SHP77 (cell line): ENCODE results near the gene P2RX7.

Experiments
- DNase-seq, 2 experiments: peaks; one replicate each; lab custom pipeline; 2025; lab: John Stamatoyannopoulos, UW

P2RX7 gene

DNA sequence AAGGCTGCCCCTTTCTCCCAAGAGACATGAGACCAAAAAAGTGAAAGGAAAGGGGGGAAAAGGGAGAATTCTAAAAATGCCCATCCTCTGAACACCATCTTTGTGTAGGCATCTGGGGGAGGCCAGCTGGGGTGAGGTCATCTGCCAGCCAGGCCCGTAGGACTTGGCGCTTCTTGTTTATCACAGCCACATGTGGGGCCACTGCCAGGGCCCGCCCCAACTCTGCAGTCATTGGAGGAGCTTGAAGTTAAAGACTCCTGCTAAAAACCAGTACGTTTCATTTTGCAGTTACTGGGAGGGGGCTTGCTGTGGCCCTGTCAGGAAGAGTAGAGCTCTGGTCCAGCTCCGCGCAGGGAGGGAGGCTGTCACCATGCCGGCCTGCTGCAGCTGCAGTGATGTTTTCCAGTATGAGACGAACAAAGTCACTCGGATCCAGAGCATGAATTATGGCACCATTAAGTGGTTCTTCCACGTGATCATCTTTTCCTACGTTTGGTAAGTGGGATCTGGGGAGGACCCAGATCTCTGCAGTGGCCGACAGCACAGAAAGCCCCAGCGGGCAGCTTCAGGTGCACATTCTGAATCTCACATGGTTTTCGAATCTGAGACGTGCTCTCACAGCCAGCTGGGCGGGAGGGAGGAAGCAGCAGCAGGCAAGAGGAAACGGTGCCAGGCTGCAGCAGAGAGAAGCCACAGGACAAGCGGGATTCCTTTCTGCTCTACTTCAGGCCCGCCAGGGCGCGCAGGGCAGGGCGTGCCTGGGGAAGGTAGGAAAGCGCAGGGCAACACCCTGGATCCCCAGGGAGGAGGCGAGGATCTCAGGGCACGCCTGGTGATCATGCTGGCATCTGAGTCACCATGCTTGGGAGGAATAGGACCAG lies at the start of gene P2RX7:
P2RX7 (plus strand) TSS at position 276 of the 881 bp plus-strand sequence; CDS start at position 371, 95 bp downstream.
- DNase-seq: peak; percentile 74 to 76

- DNase-seq: no peak
Measured at GRCh38 chr12:121084229-121084628, 48.4 kb upstream of the P2RX7 start.

- no peak for DNase-seq
Measured at GRCh38 chr12:121085069-121085468, 47.6 kb upstream of the P2RX7 start.

DNA sequence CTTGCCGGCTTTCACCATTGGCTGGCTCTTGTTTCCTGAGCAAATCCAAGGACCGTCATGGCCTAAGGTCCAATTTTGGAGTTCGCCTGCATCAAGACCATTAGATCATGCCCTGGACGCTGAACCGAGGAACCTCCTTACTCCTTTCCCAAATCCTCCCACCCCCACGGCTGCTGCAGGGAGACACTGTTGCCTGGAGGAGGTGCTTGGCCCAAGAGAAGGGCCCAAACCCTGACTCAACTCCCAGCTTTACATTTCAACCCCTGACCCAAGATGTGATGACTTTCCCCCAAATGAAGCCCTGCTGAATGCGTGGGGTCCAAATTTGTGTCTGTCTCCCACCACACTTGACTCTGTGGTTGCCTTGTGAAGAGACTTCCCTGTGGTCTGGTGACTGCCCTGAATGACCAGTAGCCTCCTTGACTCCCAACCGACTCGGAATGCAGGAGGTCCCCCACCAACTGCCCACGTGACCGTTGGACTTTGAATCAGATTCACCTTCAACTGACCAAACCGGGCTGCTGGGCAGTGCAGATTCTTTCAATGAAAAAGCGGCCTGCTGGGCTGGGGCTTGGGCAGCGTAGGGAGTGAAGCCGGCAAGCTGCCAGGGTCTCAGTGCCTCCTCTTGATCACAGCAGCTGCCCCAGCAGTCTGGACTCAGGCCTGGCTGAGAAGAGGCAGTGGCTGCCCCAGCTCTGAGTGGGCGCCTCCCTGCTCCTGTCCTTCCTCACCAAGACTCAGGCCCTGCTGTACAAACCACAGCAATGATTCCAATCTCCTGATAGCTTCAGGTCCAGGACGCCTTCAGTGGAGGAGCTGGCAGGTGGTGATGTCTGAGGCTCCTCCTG lies 46.9 kb upstream of the P2RX7 start:
- DNase-seq: no peak

DNA sequence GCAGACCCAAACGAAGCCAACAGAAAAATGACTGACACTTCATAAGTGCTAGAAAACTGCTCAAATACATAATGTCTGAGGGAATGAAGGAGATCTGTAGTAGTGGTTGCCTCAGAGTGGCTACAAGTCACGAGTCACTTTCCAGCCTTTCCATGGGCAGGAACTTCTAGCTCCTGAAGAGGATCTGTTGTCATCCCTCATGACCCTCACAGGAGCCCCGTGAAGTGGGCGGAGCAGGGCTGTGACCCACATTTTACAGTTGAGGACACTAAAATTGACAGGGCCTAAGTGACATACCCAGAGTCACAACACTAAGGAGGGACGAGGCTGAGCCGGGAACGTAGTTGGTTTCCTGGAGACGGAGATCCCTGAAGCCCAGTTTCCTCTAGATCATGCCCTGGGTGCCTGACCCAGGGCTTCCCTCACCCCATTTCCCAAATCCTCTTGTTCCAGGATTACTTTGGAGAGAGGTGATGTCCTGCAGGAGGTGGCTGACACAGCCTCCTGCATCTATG lies 45.8 kb upstream of the P2RX7 start:
- DNase-seq: no peak

GRCh38 chr12:121087467-121088194 lies 45.0 kb upstream of the P2RX7 start:
- DNase-seq: no peak

DNA sequence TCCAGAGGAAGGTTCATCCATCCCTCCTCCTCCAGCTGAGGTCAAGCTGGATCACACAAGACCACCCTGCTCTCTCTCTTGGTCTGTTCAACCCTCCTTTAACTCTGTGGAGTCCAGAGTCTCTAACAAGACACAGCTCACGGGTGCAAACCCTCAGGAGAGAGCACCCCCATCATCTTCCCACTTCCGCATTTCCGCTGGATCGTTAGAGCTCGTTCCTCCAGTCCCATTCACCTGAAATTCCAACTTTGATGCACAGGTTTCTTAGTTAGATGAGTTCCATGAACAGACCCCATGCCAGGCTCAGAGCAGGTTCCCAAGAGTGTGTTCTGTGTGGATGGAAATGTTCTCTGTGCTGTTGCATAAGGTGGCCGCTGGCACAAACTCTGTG lies 44.5 kb upstream of the P2RX7 start:
- no peak for DNase-seq

GRCh38 chr12:121089031-121089812 lies 43.5 kb upstream of the P2RX7 start:
- peak in 1 of 2 experiments; percentile 55 for DNase-seq

DNA sequence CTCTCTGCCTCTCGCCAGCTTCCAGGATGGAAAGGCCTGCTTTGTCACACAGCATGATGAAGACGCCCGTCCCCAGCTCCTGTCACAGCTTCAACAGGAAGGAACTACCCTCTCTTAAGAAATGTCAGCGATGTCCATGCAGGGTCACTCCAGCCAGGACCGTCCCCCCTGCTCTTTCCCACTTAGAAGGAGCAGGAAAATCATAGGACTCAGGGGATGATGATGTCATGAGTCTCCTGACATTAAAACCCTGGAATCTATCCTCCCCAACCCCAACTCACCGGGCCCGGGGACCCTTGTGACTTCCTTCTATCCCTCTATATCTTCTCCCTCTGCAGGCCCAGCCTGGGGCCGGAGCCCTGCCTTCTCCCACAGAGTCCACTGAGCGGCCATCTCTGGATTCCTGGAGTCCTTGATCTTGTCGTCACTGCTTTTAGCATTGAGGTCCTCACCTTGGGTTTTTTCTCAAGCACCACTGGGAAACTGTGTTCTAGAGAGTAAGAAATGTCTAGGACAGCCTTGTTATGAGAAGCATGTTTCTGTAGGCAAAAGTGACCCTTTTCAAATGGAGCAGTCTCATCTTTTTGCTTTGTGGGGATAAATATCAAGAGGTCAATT lies 42.8 kb upstream of the P2RX7 start:
- no peak for DNase-seq

- no peak for DNase-seq
Measured at GRCh38 chr12:121090586-121091514, 41.8 kb upstream of the P2RX7 start.

GRCh38 chr12:121092034-121092433 lies 40.6 kb upstream of the P2RX7 start:
- DNase-seq: no peak

GRCh38 chr12:121093487-121093891 lies 39.2 kb upstream of the P2RX7 start:
- no peak for DNase-seq

DNA sequence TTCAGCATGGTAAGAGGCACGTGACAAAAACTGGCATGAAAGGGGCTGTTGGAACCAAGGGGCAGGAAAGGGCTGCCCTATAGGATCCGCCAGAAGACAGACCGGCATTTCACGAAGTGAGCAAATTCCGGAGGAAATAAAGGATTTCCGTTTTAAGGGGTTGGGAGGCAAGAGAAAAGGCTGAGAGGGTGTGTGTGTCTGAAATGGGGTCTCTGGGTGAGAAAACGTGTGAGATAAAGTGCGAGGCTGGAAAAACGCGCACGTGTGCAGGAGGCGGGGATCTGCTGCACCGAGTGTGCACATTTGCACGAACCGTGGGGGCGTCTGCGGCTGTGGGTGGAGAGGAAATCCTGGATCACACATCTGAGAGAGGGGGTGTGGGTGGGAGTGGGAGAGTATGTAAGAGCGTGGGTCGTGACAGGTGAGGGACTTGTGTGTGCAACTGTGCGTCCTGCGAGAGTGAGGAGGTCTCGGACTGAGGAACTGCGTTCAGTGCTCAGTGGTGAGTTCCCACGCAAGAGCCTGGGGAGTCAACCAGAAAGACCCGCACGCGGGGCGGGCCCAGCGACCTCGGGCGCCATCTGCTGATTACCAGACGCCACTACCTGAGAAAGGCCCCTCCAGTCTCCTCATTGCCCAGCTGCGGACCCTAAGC lies 37.0 kb upstream of the P2RX7 start:
- peak; percentile 65 to 78 for DNase-seq

GRCh38 chr12:121096199-121096798 lies 36.4 kb upstream of the P2RX7 start:
- no peak for DNase-seq

DNA sequence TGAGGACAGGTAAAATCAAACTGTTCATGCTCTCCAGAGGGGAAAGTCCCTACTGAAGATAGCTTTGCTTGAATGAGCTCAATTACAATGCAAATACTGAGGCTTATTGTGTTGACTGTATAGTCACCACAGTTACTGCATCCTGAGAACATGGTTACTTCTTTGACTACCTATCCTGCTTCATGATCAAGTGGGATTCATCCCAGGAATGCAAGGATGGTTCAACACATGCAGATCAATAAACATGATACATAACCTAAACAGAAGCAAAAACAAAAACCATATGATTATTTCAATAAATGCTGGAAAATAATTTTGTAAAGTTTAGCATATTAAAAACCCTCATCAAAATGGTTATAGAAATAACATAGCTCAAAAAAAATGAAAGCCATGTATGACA lies 32.9 kb upstream of the P2RX7 start:
- DNase-seq: no peak

GRCh38 chr12:121102307-121102706 lies 30.4 kb upstream of the P2RX7 start:
- no peak for DNase-seq

GRCh38 chr12:121107681-121108080 lies 25.0 kb upstream of the P2RX7 start:
- no peak for DNase-seq

GRCh38 chr12:121108492-121108891 lies 24.2 kb upstream of the P2RX7 start:
- no peak for DNase-seq
